Stimulated activated naive CD8-positive, alpha-beta T cell treated with anti-CD3 and anti-CD28 coated beads, Interleukin-15, amount 100 ng/mL, for 72 hours (primary cell): ENCODE results near the gene MAPKAP1.
A peak's percentile ranks its signal among the peaks of the same experiment; 100 is the strongest.

Source experiments
- ATAC-seq: fragments of 150-1000 bp; cut with Tn5 transposase; 2 replicates; pipeline ENCODE4 v1.10.0; 2021; ENCODE audit warnings: mild to moderate bottlenecking, moderate library complexity
- DNase-seq, 2 donors: peaks; one replicate each; pipeline ENCODE4 v3.0.0; 2021 to 2022
- H3K27ac Mint-ChIP-seq, 2 donors: one replicate each; pipeline ENCODE4 v1.8.0; 2022; ENCODE audit warnings: mild to moderate bottlenecking in 2 of 2, mixed read lengths in 2 of 2, moderate library complexity in 2 of 2
- H3K27me3 Mint-ChIP-seq: one replicate; pipeline ENCODE4 v1.8.0; 2022; ENCODE audit warnings: mixed read lengths
- H3K4me1 Mint-ChIP-seq: one replicate; pipeline ENCODE4 v1.8.0; 2022; ENCODE audit warnings: mild to moderate bottlenecking, mixed read lengths
- H3K4me3 Mint-ChIP-seq, 2 donors: one replicate each; pipeline ENCODE4 v1.8.0; 2022; ENCODE audit warnings: mild to moderate bottlenecking in 2 of 2, mixed read lengths in 2 of 2, moderate library complexity in 1 of 2
- H3K9me3 Mint-ChIP-seq, 2 donors: one replicate each; pipeline ENCODE4 v1.8.0; 2022; ENCODE audit warnings: mixed read lengths in 2 of 2

MAPKAP1 gene

DNA sequence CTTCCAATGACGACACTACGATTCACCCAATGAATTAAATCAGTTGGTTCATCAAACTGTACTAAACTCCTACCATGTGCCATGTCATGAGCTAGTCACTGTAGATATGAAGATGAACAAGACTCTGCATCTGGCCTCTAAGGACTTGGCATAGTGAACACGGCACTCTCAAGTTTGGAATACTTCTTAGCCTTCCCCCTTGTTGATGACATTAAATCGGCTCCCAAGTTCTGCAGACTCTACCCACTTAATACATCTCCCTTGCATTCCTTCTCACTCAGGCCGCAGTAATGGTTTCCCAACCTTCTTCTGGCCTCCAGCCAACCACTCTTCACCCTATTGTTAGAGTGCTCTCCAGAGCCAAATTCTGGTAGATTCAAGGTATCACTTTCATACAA, 184.7 kb downstream of the MAPKAP1 start:
- H3K27ac Mint-ChIP-seq, result peak overlapping the region in 1 of 2 donors; percentile 1
- DNase-seq, result no peak
- peaks cover 57% of the 10 kb centered on the region for H3K4me1 Mint-ChIP-seq
- peak overlapping the region; percentile 66 to 77 for H3K4me3 Mint-ChIP-seq
- H3K9me3 Mint-ChIP-seq, result no peaks in the 10 kb centered on the region
- H3K27me3 Mint-ChIP-seq, result no peaks in the 10 kb centered on the region
- ATAC-seq, result no peak

DNA sequence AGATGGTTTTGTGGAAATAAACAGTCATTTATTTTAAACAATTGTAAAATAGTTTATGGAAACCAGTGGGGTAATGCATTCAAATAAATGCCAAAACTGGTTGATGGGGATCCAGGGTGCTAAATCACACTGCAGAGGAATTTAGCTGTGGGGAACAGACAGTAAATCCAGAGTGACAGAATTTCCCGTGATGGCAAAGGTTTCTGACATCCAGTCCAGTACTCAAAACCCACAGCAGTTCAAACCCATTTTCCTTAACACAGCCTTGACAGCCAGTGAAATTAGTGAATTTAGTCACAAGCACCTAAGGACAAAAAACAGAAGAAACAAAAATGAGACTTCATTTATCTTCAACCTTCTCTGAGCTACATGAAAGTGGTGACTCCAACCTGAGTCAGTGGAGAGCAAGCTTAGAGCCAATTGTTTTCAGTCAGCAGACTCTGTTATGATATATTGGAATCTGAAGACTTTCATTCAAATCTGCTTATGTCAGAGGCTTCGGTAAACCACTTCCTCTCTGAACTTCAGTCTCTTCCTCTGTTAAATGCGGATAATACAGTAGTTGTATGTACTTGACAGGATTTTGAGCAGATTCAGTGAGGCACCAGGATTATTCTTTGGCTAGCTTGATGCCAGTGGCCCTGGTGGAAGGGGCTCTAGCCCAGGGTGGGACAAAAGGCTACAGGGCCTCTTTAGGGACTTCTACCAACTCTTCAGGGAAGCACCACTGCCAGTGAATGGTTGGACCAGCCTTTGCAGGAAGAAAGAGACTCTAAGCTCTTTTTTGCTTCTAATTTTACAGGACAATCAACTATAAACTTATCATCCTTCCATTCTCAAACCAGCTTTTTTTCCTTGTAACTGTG, 185.3 kb downstream of the MAPKAP1 start:
- Mint-ChIP-seq H3K4me3 (peak overlapping the region; percentile 66 to 77), H3K4me1 (peaks cover 54% of the 10 kb centered on the region), H3K9me3 (no peaks in the 10 kb centered on the region), H3K27ac (peak overlapping the region; percentile 70 to 79), H3K27me3 (no peaks in the 10 kb centered on the region)
- ATAC-seq (peak; percentile 99), DNase-seq (peak; percentile 15 to 53)

DNA sequence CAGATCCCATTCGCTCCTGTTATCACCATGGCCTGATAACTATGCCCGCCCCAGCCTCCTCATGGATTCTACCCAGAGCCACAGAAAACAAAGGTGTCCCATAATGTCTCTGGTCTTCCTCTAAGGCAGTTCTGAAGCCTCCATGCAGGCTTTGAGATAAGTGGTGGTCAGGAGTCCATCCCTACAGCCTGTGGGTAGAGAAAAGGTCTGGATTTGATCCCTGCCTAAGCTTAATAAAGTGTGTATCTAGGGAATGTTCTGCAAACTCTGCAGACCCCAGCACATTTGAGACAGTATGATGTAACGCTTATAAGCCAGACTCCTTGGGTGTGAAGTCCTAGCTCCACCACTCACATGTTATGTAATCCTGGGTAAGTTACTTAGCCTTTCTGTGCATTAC, 187.3 kb downstream of the MAPKAP1 start:
- Mint-ChIP-seq H3K4me1 (peaks cover 39% of the 10 kb centered on the region), H3K27ac (no peak overlapping the region), H3K27me3 (no peaks in the 10 kb centered on the region), H3K9me3 (no peaks in the 10 kb centered on the region), H3K4me3 (no peak overlapping the region)
- ATAC-seq (no peak), DNase-seq (no peak)

DNA sequence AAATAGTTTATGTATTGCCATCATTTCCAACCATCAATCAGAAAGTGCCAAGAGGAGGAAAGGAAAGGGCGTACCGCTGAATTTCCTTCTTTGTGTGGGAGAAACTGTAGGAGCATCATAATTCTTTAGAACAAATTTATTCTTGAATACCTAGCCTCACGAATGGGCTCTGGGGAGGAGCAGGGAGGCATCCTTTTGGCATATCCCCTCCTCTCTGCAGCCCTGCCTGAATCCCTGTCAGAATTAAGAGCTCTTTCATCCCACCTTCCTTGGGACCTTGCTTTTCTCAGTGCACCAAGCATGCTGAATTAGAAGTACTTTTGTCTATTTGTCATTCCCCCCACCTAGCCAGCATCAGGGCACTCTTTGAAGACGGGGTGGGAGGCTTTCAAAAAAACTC, 189.4 kb downstream of the MAPKAP1 start:
- DNase-seq (no peak), ATAC-seq (no peak)
- Mint-ChIP-seq H3K27me3 (no peaks in the 10 kb centered on the region), H3K27ac (no peak overlapping the region), H3K9me3 (no peaks in the 10 kb centered on the region), H3K4me3 (no peak overlapping the region), H3K4me1 (peaks cover 37% of the 10 kb centered on the region)

DNA sequence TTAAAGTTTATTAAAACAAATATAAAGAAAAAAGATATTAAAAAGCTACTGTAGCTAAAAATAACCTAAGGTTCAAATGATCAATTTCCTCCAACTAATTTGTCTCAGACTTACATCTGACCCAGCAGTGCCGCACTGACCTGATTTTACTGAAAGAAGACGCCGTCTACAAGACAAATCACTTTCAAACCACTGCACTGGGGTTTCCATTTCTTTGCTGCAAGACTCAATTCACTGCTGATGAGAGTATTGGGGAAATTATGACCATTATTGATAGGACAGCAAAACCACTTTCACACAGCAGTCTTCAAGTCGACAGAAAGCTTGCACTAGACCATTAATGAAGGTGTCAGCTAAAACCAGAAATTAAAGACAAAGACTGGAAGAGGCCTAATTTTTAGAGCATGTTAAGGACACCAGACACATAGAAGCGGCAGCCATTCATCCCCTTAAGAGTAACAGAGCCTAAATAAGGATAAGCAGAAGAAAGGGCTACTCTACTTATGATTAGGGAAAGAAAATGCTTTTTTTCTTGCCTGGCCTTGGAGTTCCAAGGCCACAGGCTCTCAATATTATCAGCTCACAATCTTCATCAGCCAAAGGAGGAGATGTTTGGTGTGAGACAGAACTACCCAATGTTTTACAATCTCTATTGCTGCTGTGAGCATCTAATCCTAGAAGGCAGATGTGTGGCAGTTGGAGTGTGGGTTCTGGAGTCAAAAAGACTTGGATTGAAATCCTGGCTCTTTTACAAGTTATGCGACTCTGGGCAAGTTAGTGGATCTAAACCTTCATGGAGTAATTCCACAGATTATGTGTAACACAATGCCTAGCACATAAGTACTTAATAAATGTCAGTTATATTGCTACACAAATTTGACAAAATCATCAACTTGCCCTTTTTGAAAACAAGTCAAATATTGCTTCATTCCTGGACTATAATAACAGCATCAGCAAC, 190.7 kb downstream of the MAPKAP1 start:
- no peaks in the 10 kb centered on the region for H3K9me3 Mint-ChIP-seq
- ATAC-seq (no peak), DNase-seq (no peak)
- H3K4me1 Mint-ChIP-seq, result peaks cover 24% of the 10 kb centered on the region
- H3K4me3 Mint-ChIP-seq, result no peak overlapping the region
- no peak overlapping the region for H3K27ac Mint-ChIP-seq
- no peaks in the 10 kb centered on the region for H3K27me3 Mint-ChIP-seq

DNA sequence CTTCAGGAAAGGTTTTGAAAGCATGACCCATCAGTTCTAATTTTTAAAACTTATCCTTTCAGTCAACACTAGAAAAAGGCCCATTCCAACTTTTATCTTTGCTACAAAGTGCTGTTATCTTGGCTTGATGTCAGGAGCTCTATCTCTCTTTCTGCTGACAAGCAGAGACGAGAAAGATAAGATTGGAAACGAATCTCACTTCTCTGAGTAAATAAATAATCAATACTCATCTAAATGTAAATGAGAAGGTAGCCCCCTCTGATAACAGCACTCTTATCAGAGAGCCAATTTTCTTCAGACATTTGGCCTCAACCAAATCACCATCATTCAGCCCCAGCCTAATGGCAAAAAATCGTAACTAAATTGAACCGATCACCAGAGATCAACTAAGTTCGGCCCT, 191.7 kb downstream of the MAPKAP1 start:
- Mint-ChIP-seq H3K9me3 (no peaks in the 10 kb centered on the region), H3K27ac (no peak overlapping the region), H3K4me3 (no peak overlapping the region), H3K27me3 (no peaks in the 10 kb centered on the region), H3K4me1 (peaks cover 16% of the 10 kb centered on the region)
- ATAC-seq (no peak), DNase-seq (no peak)

DNA sequence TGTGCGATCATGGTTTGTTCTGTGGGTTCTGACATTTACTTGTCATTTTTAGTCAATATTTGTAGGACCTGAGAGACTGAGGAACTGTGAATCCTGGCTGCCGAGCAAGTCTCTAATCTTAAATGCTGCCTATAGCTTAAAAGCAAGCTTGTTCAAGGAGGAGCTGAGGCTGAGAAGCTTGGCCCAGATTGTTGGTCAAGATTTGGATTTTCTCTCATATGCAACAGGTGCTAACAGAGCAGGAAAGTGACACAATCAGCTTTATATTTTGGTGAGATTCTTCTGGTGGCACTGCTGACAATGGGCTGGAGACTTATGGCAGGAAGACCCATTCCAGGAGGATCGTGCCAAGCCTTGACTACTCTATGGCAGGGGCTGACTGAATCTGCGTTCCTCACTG, 192.5 kb downstream of the MAPKAP1 start:
- Mint-ChIP-seq H3K27me3 (no peaks in the 10 kb centered on the region), H3K4me3 (no peak overlapping the region), H3K4me1 (peaks cover 16% of the 10 kb centered on the region), H3K27ac (no peak overlapping the region), H3K9me3 (no peaks in the 10 kb centered on the region)
- DNase-seq (no peak), ATAC-seq (no peak)

DNA sequence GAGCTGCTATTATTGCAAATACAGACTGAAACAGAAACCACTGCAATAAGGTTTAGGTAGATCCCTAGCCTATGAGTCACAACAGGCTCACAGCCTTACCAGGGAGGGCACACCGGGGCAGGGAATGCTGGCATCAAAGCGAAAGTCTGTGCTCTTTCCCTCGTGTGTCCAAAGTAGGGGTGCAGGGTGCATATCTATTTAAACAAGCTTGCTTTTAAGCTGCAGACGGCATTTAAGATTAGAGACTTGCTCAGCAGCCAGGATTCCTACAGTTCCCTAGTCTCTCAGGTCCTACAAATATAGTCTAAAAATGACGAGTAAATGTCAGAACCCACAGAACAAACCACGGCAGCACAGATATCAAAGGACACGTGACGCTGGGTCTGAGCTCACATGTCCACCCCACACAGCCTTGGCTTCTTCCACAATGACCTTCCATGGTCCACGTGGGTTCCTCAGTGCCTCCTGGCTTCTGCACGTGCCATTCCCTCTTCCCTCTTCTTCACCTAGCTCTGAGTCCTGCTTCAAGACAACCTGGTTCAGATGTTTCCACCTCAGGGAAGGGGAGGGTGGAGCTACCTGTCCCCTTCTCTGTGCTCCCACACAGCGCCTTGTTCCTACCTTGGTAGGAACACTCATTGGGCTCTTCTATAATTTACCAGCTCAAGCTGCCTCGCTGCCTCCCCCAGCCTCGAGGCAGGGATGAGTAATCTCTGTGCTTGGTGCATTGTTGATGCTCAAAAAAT, 193.2 kb downstream of the MAPKAP1 start:
- no peaks in the 10 kb centered on the region for H3K9me3 Mint-ChIP-seq
- no peak overlapping the region for H3K27ac Mint-ChIP-seq
- peaks cover 16% of the 10 kb centered on the region for H3K4me1 Mint-ChIP-seq
- no peaks in the 10 kb centered on the region for H3K27me3 Mint-ChIP-seq
- peak overlapping the region; percentile 42 to 44 for H3K4me3 Mint-ChIP-seq
- ATAC-seq, result peak; percentile 99
- DNase-seq, result peak; percentile 15 to 37

DNA sequence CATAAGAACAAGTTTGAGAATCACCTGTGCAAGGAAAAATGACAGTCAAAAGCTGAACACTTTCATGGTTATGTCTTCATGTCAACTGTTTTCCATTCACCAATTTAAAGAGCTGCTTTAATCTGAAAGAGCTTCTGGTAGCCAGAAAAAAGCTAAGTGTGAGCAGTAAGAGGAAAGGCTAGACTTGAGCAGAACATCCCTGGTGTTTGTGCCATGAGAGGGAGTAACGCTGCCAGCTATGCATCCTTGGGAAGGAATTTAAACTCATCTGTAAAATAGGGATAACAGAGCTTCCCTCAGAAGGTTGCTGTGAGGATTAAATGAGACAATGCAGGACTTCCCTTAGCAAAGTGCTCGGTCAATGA, 193.7 kb downstream of the MAPKAP1 start:
- Mint-ChIP-seq H3K4me3 (peak overlapping the region in 1 of 2 donors; percentile 44), H3K27ac (peak overlapping the region in 1 of 2 donors; percentile 34), H3K9me3 (no peaks in the 10 kb centered on the region), H3K4me1 (peaks cover 16% of the 10 kb centered on the region), H3K27me3 (no peaks in the 10 kb centered on the region)
- DNase-seq (no peak), ATAC-seq (peak; percentile 15)

DNA sequence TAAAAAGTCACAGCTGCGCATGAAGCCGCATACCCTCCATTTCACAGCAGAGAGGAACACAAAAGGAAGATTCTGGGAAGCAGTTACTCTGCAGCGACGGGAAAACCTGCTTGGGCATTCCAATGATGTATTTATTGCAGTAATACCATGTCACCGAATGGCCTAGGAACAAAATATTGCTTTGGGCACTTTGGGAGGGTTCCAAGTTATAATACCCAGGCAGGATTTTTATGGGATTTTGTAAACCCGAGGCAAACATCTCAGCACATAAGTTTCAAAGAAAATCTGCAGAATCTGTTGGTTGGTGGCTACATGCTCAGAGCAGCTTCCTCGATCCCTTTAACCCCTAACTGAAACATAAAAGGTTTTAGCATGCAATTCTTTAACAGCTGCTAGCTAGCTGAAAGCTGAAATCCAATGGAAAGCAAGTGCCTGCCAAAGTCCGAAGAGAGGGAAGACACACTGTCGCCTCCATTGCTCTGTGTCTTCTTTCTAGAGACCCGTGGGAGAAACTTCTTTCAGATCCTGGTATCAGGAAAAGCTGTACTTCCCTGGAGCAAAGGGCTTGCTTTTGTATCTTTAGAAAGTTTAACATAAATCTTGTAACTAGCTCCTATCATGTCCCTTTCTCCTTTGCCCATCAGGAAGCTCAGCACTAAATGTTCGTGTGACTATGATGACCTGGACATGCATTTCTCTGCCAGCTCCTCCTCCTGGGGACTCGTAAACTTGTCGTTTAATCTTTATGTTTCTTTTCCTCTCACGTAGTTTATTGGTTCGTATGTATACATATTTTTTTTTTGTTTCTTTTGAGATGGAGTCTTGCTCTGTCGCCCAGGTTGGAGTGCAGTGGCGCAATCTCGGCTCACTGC, 195.0 kb downstream of the MAPKAP1 start:
- peaks cover 16% of the 10 kb centered on the region for H3K4me1 Mint-ChIP-seq
- H3K27me3 Mint-ChIP-seq, result no peaks in the 10 kb centered on the region
- H3K4me3 Mint-ChIP-seq, result no peak overlapping the region
- no peak for DNase-seq
- H3K27ac Mint-ChIP-seq, result no peak overlapping the region
- ATAC-seq, result no peak
- no peaks in the 10 kb centered on the region for H3K9me3 Mint-ChIP-seq

DNA sequence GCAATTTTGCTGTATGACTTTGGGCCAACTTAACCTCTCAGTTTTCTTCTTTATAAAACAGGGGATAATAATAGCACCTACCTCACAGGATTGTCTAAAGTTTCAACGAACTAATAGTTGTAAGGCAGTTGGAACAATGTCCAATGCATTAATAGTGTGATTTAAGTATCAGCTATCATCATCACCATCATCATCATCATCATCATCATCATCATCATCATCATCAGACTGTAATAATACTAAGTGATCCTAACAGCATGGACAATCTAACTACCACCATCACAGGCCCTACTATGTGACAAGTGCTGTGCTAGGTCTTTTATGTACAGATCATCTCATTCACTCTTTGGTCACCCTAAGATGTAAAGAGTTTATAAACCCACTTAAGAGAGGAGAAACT, 196.0 kb downstream of the MAPKAP1 start:
- DNase-seq, result no peak
- ATAC-seq, result no peak
- Mint-ChIP-seq H3K4me3 (no peak overlapping the region), H3K27me3 (no peaks in the 10 kb centered on the region), H3K9me3 (no peaks in the 10 kb centered on the region), H3K27ac (no peak overlapping the region), H3K4me1 (peaks cover 16% of the 10 kb centered on the region)

DNA sequence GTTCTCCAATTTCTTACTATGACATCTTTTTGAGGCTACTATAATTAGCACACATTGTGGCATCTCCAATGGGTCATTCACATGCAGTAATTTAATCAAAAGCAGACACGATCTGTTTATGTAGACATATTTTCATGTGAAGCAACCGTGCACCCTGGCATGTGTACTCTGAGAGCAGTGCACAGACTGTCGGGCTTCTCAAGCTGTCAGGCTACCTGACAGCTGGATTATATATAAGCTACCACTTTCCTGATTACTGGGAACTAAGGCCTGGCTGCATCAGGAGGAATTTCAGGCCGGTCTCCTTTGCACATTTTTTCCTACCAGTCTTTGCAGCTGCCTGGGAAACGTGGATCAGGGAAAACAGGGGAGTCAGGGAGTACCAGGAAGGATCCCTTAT, 197.5 kb downstream of the MAPKAP1 start:
- Mint-ChIP-seq H3K9me3 (no peaks in the 10 kb centered on the region), H3K4me1 (peaks cover 20% of the 10 kb centered on the region), H3K27me3 (no peaks in the 10 kb centered on the region), H3K4me3 (no peak overlapping the region), H3K27ac (no peak overlapping the region)
- ATAC-seq (no peak), DNase-seq (no peak)

DNA sequence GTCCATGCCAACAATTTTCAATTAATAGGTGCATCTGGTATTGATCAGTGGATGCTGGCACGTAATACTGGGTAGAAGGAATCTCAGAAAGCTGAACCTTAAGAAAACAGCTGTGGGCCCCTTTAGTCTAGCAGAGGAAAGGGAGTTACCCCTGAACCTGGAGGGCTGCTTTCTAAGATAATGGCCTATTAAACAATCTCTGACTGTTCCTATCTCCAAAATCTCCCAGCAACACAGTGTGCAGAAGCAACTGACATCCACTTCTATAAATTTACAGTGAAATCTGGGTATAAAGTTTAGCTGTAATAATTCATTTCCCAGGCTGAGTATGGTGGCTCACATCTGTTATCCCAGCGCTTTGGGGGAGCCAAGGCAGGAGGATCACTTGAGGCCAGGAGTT, 198.8 kb downstream of the MAPKAP1 start:
- Mint-ChIP-seq H3K27me3 (no peaks in the 10 kb centered on the region), H3K9me3 (no peaks in the 10 kb centered on the region), H3K27ac (no peak overlapping the region), H3K4me1 (peaks cover 7% of the 10 kb centered on the region), H3K4me3 (no peak overlapping the region)
- ATAC-seq, result no peak
- DNase-seq, result no peak

DNA sequence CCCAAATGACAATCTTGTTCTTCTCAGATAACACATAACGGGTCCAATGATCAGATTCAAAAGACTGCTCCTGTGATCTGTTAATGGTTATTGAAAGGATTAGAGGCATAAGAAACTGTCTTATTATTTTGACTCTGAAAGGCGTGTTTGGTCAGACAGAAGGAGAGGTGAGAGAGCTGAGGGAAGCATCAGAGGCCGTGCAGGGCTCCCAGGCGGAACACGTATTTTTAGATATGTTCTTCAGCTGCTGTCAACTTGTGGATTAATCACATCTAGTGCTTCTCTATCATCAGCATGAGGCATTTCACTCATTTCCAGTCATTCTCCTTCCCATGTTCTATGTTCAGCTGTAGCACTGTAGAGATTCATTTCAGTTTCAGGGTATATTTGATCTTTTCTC, 199.8 kb downstream of the MAPKAP1 start:
- no peak for DNase-seq
- no peaks in the 10 kb centered on the region for H3K9me3 Mint-ChIP-seq
- no peak overlapping the region for H3K4me3 Mint-ChIP-seq
- H3K4me1 Mint-ChIP-seq, result peaks cover 6% of the 10 kb centered on the region
- no peak for ATAC-seq
- H3K27me3 Mint-ChIP-seq, result no peaks in the 10 kb centered on the region
- H3K27ac Mint-ChIP-seq, result no peak overlapping the region

DNA sequence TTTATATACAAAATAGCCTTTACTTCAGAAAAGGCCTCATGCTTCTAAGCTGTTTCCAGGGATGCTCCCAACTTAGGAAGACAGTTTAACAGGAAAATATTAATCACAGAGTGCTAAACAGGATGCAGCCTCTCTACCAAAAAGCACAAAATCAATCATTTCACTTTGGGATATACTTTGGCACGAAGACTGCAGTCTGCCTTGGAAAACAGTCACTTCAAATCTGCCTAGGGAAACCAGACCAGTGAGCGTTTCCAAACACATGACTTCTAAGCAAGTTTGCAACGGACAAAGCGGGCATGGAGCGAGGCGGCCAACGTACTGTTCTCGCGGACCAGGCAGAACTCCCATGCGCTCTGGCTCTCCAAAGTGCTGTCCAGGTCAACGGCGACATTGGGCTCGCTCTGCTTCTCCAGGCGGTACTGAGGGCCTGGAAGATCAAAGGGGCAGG, 201.0 kb downstream of the MAPKAP1 start:
- Mint-ChIP-seq H3K4me3 (no peak overlapping the region), H3K4me1 (peaks cover 6% of the 10 kb centered on the region), H3K27me3 (no peaks in the 10 kb centered on the region), H3K9me3 (no peaks in the 10 kb centered on the region), H3K27ac (peak overlapping the region in 1 of 2 donors; percentile 16)
- ATAC-seq (no peak), DNase-seq (no peak)
